A549 (cell line): ENCODE results near the gene SPINK7. TPM values are rescaled to one million over a fixed set of nuclear protein-coding genes. Genes with fewer than 3 reads are reported as not detected.

Experiments
- ATAC-seq, 2 experiments: fragments of 200-7000 bp in 1 of 2; fragments of >200 bp in 1 of 2; cut with Nextera tagmentation in 1 of 2; cut with Tn5 transposase in 1 of 2; 3 replicates each; pipeline versions ENCODE4 v1.8.0 to v1.9.1; 2018 to 2020; ENCODE audit warnings: mild to moderate bottlenecking in 1 of 2, moderate library complexity in 1 of 2
- CTCF ChIA-PET: fragments of 300-600 bp; sonication (Branson Sonifier 250); formaldehyde crosslinking; extraction: SDS; loops from one replicate; lab custom pipeline; 2021; ENCODE audit warnings: antibody characterized with exemption, inconsistent platforms; lab: Yijun Ruan, JAX
- POLR2A ChIA-PET: fragments of 350-600 bp; formaldehyde crosslinking; extraction: SDS; loops from one replicate; lab custom pipeline; 2021; ENCODE audit warnings: antibody characterized with exemption, inconsistent platforms; lab: Yijun Ruan, JAX
- DNase-seq, 2 experiments: peaks; one replicate each; pipeline versions ENCODE4 v3.0.0 to v3.0.0-alpha.2; 2011 to 2016; ENCODE audit warnings: low read depth in 1 of 2, low spot score in 1 of 2
- FAIRE-seq: peaks from 2 replicates; lab custom pipeline; 2011; peaks lifted over from hg19 to GRCh38; lab: Jason Lieb, UNC
- H3K27ac ChIP-seq, 2 experiments: fragments of >200 bp; sonication (Bioruptor Twin); formaldehyde crosslinking; 3 replicates each; pipeline ENCODE4 v1.5.1; 2016 to 2017
- H3K4me1 ChIP-seq: fragments of >200 bp; sonication (Bioruptor Twin); formaldehyde crosslinking; 3 replicates; pipeline ENCODE4 v1.6.1; 2016
- H3K4me2 ChIP-seq: fragments of >200 bp; sonication (Bioruptor Twin); formaldehyde crosslinking; 3 replicates; pipeline ENCODE4 v1.6.1; 2016
- H3K4me3 ChIP-seq: fragments of >200 bp; sonication (Bioruptor Twin); formaldehyde crosslinking; 3 replicates; pipeline ENCODE4 v1.5.1; 2016
- H3K9me3 ChIP-seq: fragments of >200 bp; sonication (Bioruptor Twin); formaldehyde crosslinking; 3 replicates; pipeline ENCODE4 v1.6.1; 2016
- CHD4 ChIP-seq: fragments of 200-600 bp; sonication (generic); IDR thresholded peaks from 2 replicates; pipeline ENCODE4 v1.6.1; 2016; ENCODE audit warnings: antibody characterized with exemption, mild to moderate bottlenecking, borderline replicate concordance
- EHF ChIP-seq: fragments of 250-450 bp; sonication (Bioruptor Pico); IDR thresholded peaks from 2 replicates; pipeline ENCODE4 v1.5.0; 2020; ENCODE audit warnings: mild to moderate bottlenecking
- FOSB ChIP-seq: fragments of 250-450 bp; sonication (Bioruptor Pico); IDR thresholded peaks from 2 replicates; pipeline ENCODE4 v1.5.0; 2020; ENCODE audit warnings: mild to moderate bottlenecking, moderate library complexity
- FOSL2 ChIP-seq, 2 experiments: fragments of 450-650 bp in 1 of 2; fragments of >200 bp in 1 of 2; sonication (Bioruptor Twin) in 1 of 2; formaldehyde crosslinking; IDR thresholded peaks; 2 replicates each; pipeline versions ENCODE4 v1.5.0 to v1.6.1; 2016 to 2020; ENCODE audit warnings: mild to moderate bottlenecking in 1 of 2, moderate library complexity in 1 of 2
- HDAC2 ChIP-seq: fragments of 200-600 bp; sonication (generic); IDR thresholded peaks from 2 replicates; pipeline ENCODE4 v1.6.1; 2016
- HOXA7 ChIP-seq: fragments of 250-450 bp; sonication (Bioruptor Pico); IDR thresholded peaks from 2 replicates; pipeline ENCODE4 v1.5.0; 2020; ENCODE audit warnings: mild to moderate bottlenecking, moderate library complexity
- HOXB13 ChIP-seq: fragments of 250-450 bp; sonication (Bioruptor Pico); IDR thresholded peaks from 2 replicates; pipeline ENCODE4 v1.5.0; 2020; ENCODE audit warnings: low read depth, mild to moderate bottlenecking, moderate library complexity
- KDM5A ChIP-seq: fragments of 200-600 bp; sonication (generic); IDR thresholded peaks from 2 replicates; pipeline ENCODE4 v1.6.1; 2016; ENCODE audit warnings: antibody characterized with exemption, mild to moderate bottlenecking
- MAFK ChIP-seq: fragments of 450-650 bp; IDR thresholded peaks from 2 replicates; pipeline ENCODE4 v1.6.1; 2014; ENCODE audit not compliant: partially characterized antibody
- MYC ChIP-seq: IDR thresholded peaks from 2 replicates; pipeline ENCODE4 v1.6.1; 2012; ENCODE audit warnings: mild to moderate bottlenecking, inconsistent platforms, low read length, improper control_type of control experiment, borderline replicate concordance
- NR3C1 ChIP-seq: fragments of >200 bp; sonication (Bioruptor Twin); formaldehyde crosslinking; IDR thresholded peaks from 3 replicates; pipeline ENCODE4 v1.6.1; 2017
- POLR2AphosphoS2 ChIP-seq: conservative IDR thresholded peaks from 2 replicates; pipeline ENCODE4 v1.6.1; 2012; ENCODE audit warnings: low read length, improper control_type of control experiment, inconsistent platforms
- RAD21 ChIP-seq, 2 experiments: fragments of >200 bp in 1 of 2; sonication (Bioruptor Twin) in 1 of 2; formaldehyde crosslinking in 1 of 2; IDR thresholded peaks in 1 of 2; conservative IDR thresholded peaks in 1 of 2; 2 replicates in 1 of 2; 3 replicates in 1 of 2; pipeline ENCODE4 v1.6.1; 2012 to 2018; ENCODE audit warnings: inconsistent platforms in 1 of 2
- RFX5 ChIP-seq: fragments of 450-650 bp; IDR thresholded peaks from 2 replicates; pipeline ENCODE4 v1.7.1; 2014; ENCODE audit warnings: antibody characterized with exemption, mild to moderate bottlenecking, moderate library complexity
- RNF2 ChIP-seq: fragments of 200-600 bp; sonication (generic); IDR thresholded peaks from 2 replicates; pipeline ENCODE4 v1.6.1; 2016; ENCODE audit warnings: low read depth, mild to moderate bottlenecking, antibody characterized with exemption, moderate library complexity, borderline replicate concordance
- SREBF2 ChIP-seq: fragments of 450-650 bp; IDR thresholded peaks from 2 replicates; pipeline ENCODE4 v1.6.1; 2014; ENCODE audit warnings: mild to moderate bottlenecking, moderate library complexity
- TP53 ChIP-seq: fragments of 250-450 bp; sonication (Bioruptor Pico); IDR thresholded peaks from 2 replicates; pipeline ENCODE4 v1.5.0; 2021; ENCODE audit warnings: mild to moderate bottlenecking, moderate library complexity
- ZC3H11A ChIP-seq: fragments of 450-650 bp; IDR thresholded peaks from 2 replicates; pipeline ENCODE4 v1.6.1; 2014; ENCODE audit warnings: antibody characterized with exemption, mild to moderate bottlenecking
- ZSCAN20 ChIP-seq: fragments of 250-450 bp; sonication (Bioruptor Pico); IDR thresholded peaks from 2 replicates; pipeline ENCODE4 v1.8.0; 2022; ENCODE audit warnings: mild to moderate bottlenecking, moderate library complexity
- WGBS: methylation state at CpG from one replicate; pipeline ENCODE4 v1.1.6; 2017; ENCODE audit errors: missing lambda C conversion rate; 5-methylcytosine and 5-hydroxymethylcytosine counted together
- polyA plus RNA-seq, 4 experiments: library from polyadenylated mRNA; depleted of rRNA in 3 of 4; stranded (reverse); fragments of >200 nt; fragmentation: RNase III in 1 of 4; extraction: RNeasy Plus Mini Kit Qiagen cat#74134 plus additional on column Dnase treatment in 1 of 4; gene quantifications; 2 replicates in 3 of 4; 3 replicates in 1 of 4; pipeline ENCODE4 v1.2.3, GENCODE V29; 2011 to 2017
- TF ChIP-seq, protein P1 (sequence below): IDR thresholded peaks from 2 replicates; pipeline ENCODE4 v1.6.1; 2012; ENCODE audit warnings: low read depth, borderline replicate concordance
- TF ChIP-seq, protein P2 (sequence below): fragments of 150-350 bp; IDR thresholded peaks from 2 replicates; pipeline ENCODE4 v1.6.1; 2014; ENCODE audit warnings: low read depth, mild to moderate bottlenecking, low read length
- TF ChIP-seq, protein P3 (sequence below): fragments of 250-450 bp; sonication (Bioruptor Pico); IDR thresholded peaks from 2 replicates; pipeline ENCODE4 v1.5.0; 2021; ENCODE audit warnings: mild to moderate bottlenecking, moderate library complexity, borderline replicate concordance

SPINK7 gene
- polyA plus RNA-seq, 2 of the 4 experiments (the other 2 are of a cell fraction), result not detected

DNA sequence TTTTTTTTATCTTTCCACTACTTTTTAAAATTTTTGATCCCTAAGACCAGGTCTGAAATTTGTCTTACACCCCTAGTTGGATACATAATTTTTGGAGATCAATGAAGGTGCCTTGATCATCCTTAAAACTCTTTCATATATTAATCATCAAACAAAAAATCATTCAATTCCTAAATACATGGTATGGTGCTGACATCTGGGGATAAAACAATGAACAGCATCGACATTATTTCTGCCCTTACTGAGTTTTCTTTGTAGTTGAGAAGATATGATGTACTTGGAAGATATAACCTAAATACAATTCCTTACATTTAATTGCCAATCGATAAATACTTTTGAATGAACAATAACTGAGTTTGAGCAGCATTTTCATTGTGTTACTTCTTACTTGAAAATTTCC is 41.4 kb downstream of the SPINK7 start:
- 1% methylated on average over 2 of the region's 2 CpGs for WGBS
- no peak for DNase-seq
- no peak for ATAC-seq
- FAIRE-seq, result no peak
- TF ChIP-seq RAD21 (conservative IDR thresholded peaks at IDR 0.05 in 1 of 2, IDR thresholded peaks at IDR 0.05 in 1 of 2), result peak in 1 of 2 experiments; percentile 13; a peak in 1 of 5 replicates
- no peak for TF ChIP-seq HOXA7 (CRISPR knock-in tag)
- TF ChIP-seq RNF2, result no peak
- no peak for TF ChIP-seq NR3C1
- TF ChIP-seq FOSL2 (IDR thresholded peaks at IDR 0.05), result no peak
- TF ChIP-seq FOSL2 (CRISPR knock-in tag; IDR thresholded peaks at IDR 0.05), result no peak
- TF ChIP-seq HDAC2, result no peak
- TF ChIP-seq, all 56 proteins: peak for 1
- ChIA-PET POLR2A (no interaction called here), CTCF (no interaction called here)
- Histone ChIP-seq H3K4me2 (no peak overlapping the region), H3K4me3 (no peak overlapping the region), H3K4me1 (no peaks in the 10 kb centered on the region), H3K9me3 (no peaks in the 10 kb centered on the region), H3K27ac (no peak overlapping the region)

DNA sequence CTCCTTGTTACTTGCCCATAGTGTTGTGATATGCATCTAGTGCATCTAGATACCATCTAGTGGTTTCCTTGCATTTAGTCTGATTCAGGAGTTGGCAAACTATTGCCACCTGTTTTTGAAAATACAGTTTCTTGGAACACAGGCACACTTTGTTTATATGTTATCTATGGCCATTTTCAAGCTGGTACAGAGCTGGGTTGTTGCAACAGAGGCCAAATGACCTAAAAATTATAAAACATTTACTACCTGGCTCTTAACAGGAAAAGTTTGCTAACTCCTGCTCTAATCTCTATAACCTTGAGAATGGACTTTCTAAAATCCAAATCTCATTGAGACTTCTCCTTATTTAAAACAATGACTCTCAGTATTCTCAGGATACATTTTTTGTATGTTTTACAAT is 52.1 kb downstream of the SPINK7 start:
- FAIRE-seq (no peak), ATAC-seq (no peak), DNase-seq (no peak)
- H3K4me3 ChIP-seq, result no peak overlapping the region
- H3K4me2 ChIP-seq, result no peak overlapping the region
- H3K9me3 ChIP-seq, result no peaks in the 10 kb centered on the region
- ChIA-PET CTCF (interaction anchor here (1.9 kb wide), 1 partner anchor 10 kb away, joined by 8 read pairs; no protein-coding TSS in a partner anchor), POLR2A (no interaction called here)
- no peak overlapping the region for H3K27ac ChIP-seq
- TF ChIP-seq, protein P1, sequence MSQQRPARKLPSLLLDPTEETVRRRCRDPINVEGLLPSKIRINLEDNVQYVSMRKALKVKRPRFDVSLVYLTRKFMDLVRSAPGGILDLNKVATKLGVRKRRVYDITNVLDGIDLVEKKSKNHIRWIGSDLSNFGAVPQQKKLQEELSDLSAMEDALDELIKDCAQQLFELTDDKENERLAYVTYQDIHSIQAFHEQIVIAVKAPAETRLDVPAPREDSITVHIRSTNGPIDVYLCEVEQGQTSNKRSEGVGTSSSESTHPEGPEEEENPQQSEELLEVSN, result no peak
- TF ChIP-seq RFX5 (no peak), SREBF2 (no peak), HOXB13 (CRISPR knock-in tag) (no peak), HOXA7 (CRISPR knock-in tag) (no peak), POLR2AphosphoS2 (no peak), CHD4 (no peak), ZC3H11A (no peak), MAFK (no peak), FOSB (CRISPR knock-in tag) (no peak), MYC (no peak), ZSCAN20 (no peak), EHF (CRISPR knock-in tag) (no peak), KDM5A (no peak), TP53 (CRISPR knock-in tag) (no peak), RNF2 (no peak)
- TF ChIP-seq, protein P2, sequence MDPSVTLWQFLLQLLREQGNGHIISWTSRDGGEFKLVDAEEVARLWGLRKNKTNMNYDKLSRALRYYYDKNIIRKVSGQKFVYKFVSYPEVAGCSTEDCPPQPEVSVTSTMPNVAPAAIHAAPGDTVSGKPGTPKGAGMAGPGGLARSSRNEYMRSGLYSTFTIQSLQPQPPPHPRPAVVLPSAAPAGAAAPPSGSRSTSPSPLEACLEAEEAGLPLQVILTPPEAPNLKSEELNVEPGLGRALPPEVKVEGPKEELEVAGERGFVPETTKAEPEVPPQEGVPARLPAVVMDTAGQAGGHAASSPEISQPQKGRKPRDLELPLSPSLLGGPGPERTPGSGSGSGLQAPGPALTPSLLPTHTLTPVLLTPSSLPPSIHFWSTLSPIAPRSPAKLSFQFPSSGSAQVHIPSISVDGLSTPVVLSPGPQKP, result no peak
- TF ChIP-seq, protein P3, sequence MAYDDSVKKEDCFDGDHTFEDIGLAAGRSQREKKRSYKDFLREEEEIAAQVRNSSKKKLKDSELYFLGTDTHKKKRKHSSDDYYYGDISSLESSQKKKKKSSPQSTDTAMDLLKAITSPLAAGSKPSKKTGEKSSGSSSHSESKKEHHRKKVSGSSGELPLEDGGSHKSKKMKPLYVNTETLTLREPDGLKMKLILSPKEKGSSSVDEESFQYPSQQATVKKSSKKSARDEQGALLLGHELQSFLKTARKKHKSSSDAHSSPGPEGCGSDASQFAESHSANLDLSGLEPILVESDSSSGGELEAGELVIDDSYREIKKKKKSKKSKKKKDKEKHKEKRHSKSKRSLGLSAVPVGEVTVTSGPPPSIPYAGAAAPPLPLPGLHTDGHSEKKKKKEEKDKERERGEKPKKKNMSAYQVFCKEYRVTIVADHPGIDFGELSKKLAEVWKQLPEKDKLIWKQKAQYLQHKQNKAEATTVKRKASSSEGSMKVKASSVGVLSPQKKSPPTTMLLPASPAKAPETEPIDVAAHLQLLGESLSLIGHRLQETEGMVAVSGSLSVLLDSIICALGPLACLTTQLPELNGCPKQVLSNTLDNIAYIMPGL, result no peak
- H3K4me1 ChIP-seq, result no peaks in the 10 kb centered on the region

Other genes starting within 250 kb of the SPINK7 start
- not detected in 2 replicates for gene SPINK5, start 248.4 kb upstream of the SPINK7 start, polyA plus RNA-seq (2011; rRNA removed)
- gene SPINK5, start 248.4 kb upstream of the SPINK7 start, polyA plus RNA-seq (2017; fragmentation: RNase III; extraction: RNeasy Plus Mini Kit Qiagen cat#74134 plus additional on column Dnase treatment), result not detected in 3 replicates
- gene SPINK14, start 143.9 kb upstream of the SPINK7 start, polyA plus RNA-seq (2011; rRNA removed), result not detected in 2 replicates
- gene SPINK14, start 143.9 kb upstream of the SPINK7 start, polyA plus RNA-seq (2017; fragmentation: RNase III; extraction: RNeasy Plus Mini Kit Qiagen cat#74134 plus additional on column Dnase treatment), result not detected in 3 replicates
- 1.0 and 1.5 TPM in 2 replicates for gene SPINK6, start 109.4 kb upstream of the SPINK7 start, polyA plus RNA-seq (2011; rRNA removed)
- gene SPINK6, start 109.4 kb upstream of the SPINK7 start, polyA plus RNA-seq (2017; fragmentation: RNase III; extraction: RNeasy Plus Mini Kit Qiagen cat#74134 plus additional on column Dnase treatment), result 0.79 to 1.2 TPM (median 1.0 TPM) in 3 replicates
- gene MARCOL, start 73.9 kb upstream of the SPINK7 start, polyA plus RNA-seq (2011; rRNA removed), result 0.13 and 0.20 TPM in 2 replicates
- gene MARCOL, start 73.9 kb upstream of the SPINK7 start, polyA plus RNA-seq (2017; fragmentation: RNase III; extraction: RNeasy Plus Mini Kit Qiagen cat#74134 plus additional on column Dnase treatment), result 0.06 to 0.14 TPM (median 0.11 TPM) in 3 replicates
- 0.13 and 0.16 TPM in 2 replicates for gene SPINK13, start 43.6 kb upstream of the SPINK7 start, polyA plus RNA-seq (2011; rRNA removed)
- 0.13 TPM in 1 of 3 replicates, not detected in the others for gene SPINK13, start 43.6 kb upstream of the SPINK7 start, polyA plus RNA-seq (2017; fragmentation: RNase III; extraction: RNeasy Plus Mini Kit Qiagen cat#74134 plus additional on column Dnase treatment)
- not detected in 2 replicates for gene SPINK9, start 23.1 kb downstream of the SPINK7 start, polyA plus RNA-seq (2011; rRNA removed)
- gene SPINK9, start 23.1 kb downstream of the SPINK7 start, polyA plus RNA-seq (2017; fragmentation: RNase III; extraction: RNeasy Plus Mini Kit Qiagen cat#74134 plus additional on column Dnase treatment), result not detected in 3 replicates
- gene FBXO38, start 71.5 kb downstream of the SPINK7 start, polyA plus RNA-seq (2011; rRNA removed), result 33.2 and 38.8 TPM in 2 replicates
- 14.7 to 16.8 TPM (median 15.8 TPM) in 3 replicates for gene FBXO38, start 71.5 kb downstream of the SPINK7 start, polyA plus RNA-seq (2017; fragmentation: RNase III; extraction: RNeasy Plus Mini Kit Qiagen cat#74134 plus additional on column Dnase treatment)